Endothelial cell of umbilical vein (primary cell): Measurements from ENCODE around the gene CFAP69. TPM values are rescaled to one million over a fixed set of nuclear protein-coding genes. Genes with fewer than 3 reads are reported as not detected.

Experiments
- BruUV-seq: library from RNA; stranded (reverse); fragments of 400-500 nt; replicated peaks from 2 replicates; lab custom pipeline; 2021; lab: Mats Ljungman, UMichigan
- CTCF ChIA-PET: fragments of 300-600, 350-600 bp; sonication (Branson Sonifier 250); formaldehyde crosslinking; loops from one replicate; lab custom pipeline; 2021; ENCODE audit warnings: antibody characterized with exemption, inconsistent platforms; lab: Charles Lee
- POLR2A ChIA-PET: fragments of 300-600, 350-600 bp; sonication (Branson Sonifier 250); formaldehyde crosslinking; loops from one replicate; lab custom pipeline; 2021; ENCODE audit warnings: antibody characterized with exemption, inconsistent platforms; lab: Charles Lee
- DNase-seq: peaks from one replicate; pipeline ENCODE4 v3.0.0-alpha.2; 2011; ENCODE audit warnings: low read depth, low spot score
- FAIRE-seq: peaks from 2 replicates; lab custom pipeline; 2011; peaks lifted over from hg19 to GRCh38; lab: Jason Lieb, UNC
- H2AFZ ChIP-seq: 2 replicates; pipeline ENCODE4 v1.6.0; 2012; ENCODE audit warnings: low read depth, low read length, control low read depth, inconsistent platforms
- H3K27ac ChIP-seq: 2 replicates; pipeline ENCODE4 v1.5.1; 2011; ENCODE audit warnings: low read depth, mild to moderate bottlenecking, control low read depth, low read length, moderate library complexity; ENCODE audit not compliant: insufficient read depth
- H3K27me3 ChIP-seq, 2 experiments: 2 replicates each; pipeline versions ENCODE4 v1.6.0 to v1.6.1; 2011; ENCODE audit warnings: low read length in 2 of 2, mixed read lengths in 1 of 2; ENCODE audit not compliant: control insufficient read depth in 2 of 2, insufficient read depth in 2 of 2
- H3K36me3 ChIP-seq, 2 experiments: 2 replicates in 1 of 2; 3 replicates in 1 of 2; pipeline ENCODE4 v1.5.1; 2011; ENCODE audit warnings: low read length in 2 of 2, mild to moderate bottlenecking in 1 of 2, moderate library complexity in 1 of 2; ENCODE audit not compliant: control insufficient read depth in 2 of 2, insufficient read depth in 2 of 2; ENCODE audit errors: extremely low read depth in 1 of 2
- H3K4me1 ChIP-seq: 3 replicates; pipeline ENCODE4 v1.5.1; 2011; ENCODE audit warnings: mild to moderate bottlenecking, low read length; ENCODE audit not compliant: control insufficient read depth, insufficient read depth; ENCODE audit errors: extremely low read depth
- H3K4me2 ChIP-seq: 2 replicates; pipeline ENCODE4 v1.6.1; 2011; ENCODE audit warnings: low read length, control low read depth, mixed read lengths; ENCODE audit not compliant: insufficient read depth
- H3K4me3 ChIP-seq, 3 experiments: fragments of 200-600 bp in 1 of 3; sonication (generic), shearing (Covaris generic) in 1 of 3; replicated peaks in 1 of 3; 2 replicates each; pipeline ENCODE4 v1.5.1; 2011 to 2016; ENCODE audit warnings: control low read depth in 3 of 3, low read length in 3 of 3, mild to moderate bottlenecking in 2 of 3, inconsistent platforms in 1 of 3, low read depth in 1 of 3, moderate library complexity in 1 of 3; ENCODE audit not compliant: insufficient read depth in 1 of 3
- H3K79me2 ChIP-seq: 2 replicates; pipeline ENCODE4 v1.6.0; 2012; ENCODE audit warnings: low read length, inconsistent platforms; ENCODE audit not compliant: control insufficient read depth, insufficient read depth
- H3K9ac ChIP-seq: replicated peaks from 2 replicates; pipeline ENCODE3; 2011; ENCODE audit warnings: low read length, control low read depth; ENCODE audit not compliant: insufficient read depth; ENCODE audit errors: extremely low read depth
- H3K9me1 ChIP-seq: replicated peaks from 3 replicates; pipeline ENCODE4 v1.6.0; 2011; ENCODE audit warnings: mild to moderate bottlenecking, low read length; ENCODE audit not compliant: control insufficient read depth, insufficient read depth; ENCODE audit errors: extremely low read depth
- H3K9me3 ChIP-seq: replicated peaks from 2 replicates; pipeline ENCODE4 v1.5.1; 2012; ENCODE audit warnings: low read length, inconsistent platforms; ENCODE audit not compliant: control insufficient read depth, insufficient read depth
- H4K20me1 ChIP-seq: replicated peaks from 2 replicates; pipeline ENCODE3; 2011; ENCODE audit warnings: mild to moderate bottlenecking, low read length; ENCODE audit not compliant: control insufficient read depth, insufficient read depth; ENCODE audit errors: extremely low read depth
- EZH2 ChIP-seq: IDR thresholded peaks from 2 replicates; pipeline ENCODE4 v1.6.1; 2012; ENCODE audit warnings: borderline replicate concordance, low read depth, mild to moderate bottlenecking, moderate library complexity, low read length, inconsistent platforms; ENCODE audit not compliant: severe bottlenecking
- FOS ChIP-seq: IDR thresholded peaks from 2 replicates; pipeline ENCODE4 v1.6.1; 2011; ENCODE audit warnings: mild to moderate bottlenecking, low read length, moderate library complexity, borderline replicate concordance; ENCODE audit not compliant: insufficient read depth
- GATA2 ChIP-seq: IDR thresholded peaks from 2 replicates; pipeline ENCODE4 v1.7.0; 2011; ENCODE audit warnings: low read depth, mild to moderate bottlenecking, moderate library complexity, mixed read lengths, low read length; ENCODE audit not compliant: insufficient read length, insufficient read depth
- JUN ChIP-seq: IDR thresholded peaks from 2 replicates; pipeline ENCODE4 v1.6.1; 2011; ENCODE audit warnings: borderline replicate concordance, low read depth; ENCODE audit not compliant: insufficient read length, insufficient read depth
- MYC ChIP-seq: IDR thresholded peaks from one replicate; pipeline ENCODE4 v1.6.1; 2011; ENCODE audit warnings: mild to moderate bottlenecking, low read depth, low read length
- POLR2A ChIP-seq: IDR thresholded peaks from 2 replicates; pipeline ENCODE4 v1.6.1; 2012; ENCODE audit warnings: low read depth, mild to moderate bottlenecking, control low read depth, low read length
- POLR2AphosphoS5 ChIP-seq: IDR thresholded peaks from 2 replicates; pipeline ENCODE4 v1.6.1; 2012; ENCODE audit warnings: low read depth, mild to moderate bottlenecking, control low read depth, low read length, moderate library complexity; ENCODE audit not compliant: insufficient read depth
- dilution Hi-C: fragments of 300-500 bp; cut with MboI; formaldehyde crosslinking; loops from one replicate; pipeline ENCODE4 v1.15.0; 2019; ENCODE audit warnings: low sequenced_read_pairs; ENCODE audit not compliant: extremely low pct_ligation_motif_present
- intact Hi-C: fragments of 100-400 bp; cut with micrococcal nuclease; formaldehyde crosslinking; loops from one replicate; pipeline ENCODE4 v1.10.0; 2022
- polyA plus RNA-seq, 4 experiments: library from polyadenylated mRNA; depleted of rRNA in 3 of 4; stranded (reverse) in 3 of 4; unstranded in 1 of 4; fragments of >200 nt; gene quantifications; 2 replicates each; pipeline versions ENCODE4 v1.2.1 to v1.2.3, GENCODE V29; 2011 to 2012; ENCODE audit warnings: missing spikeins in 1 of 4
- total RNA-seq: library from RNA; stranded (reverse); gene quantifications from 2 replicates; pipeline ENCODE4 v1.2.3, GENCODE V29; 2021
- TF ChIP-seq, protein P1 (sequence below), 2 donors: IDR thresholded peaks; 1 replicate in 1 of 2; 2 replicates in 1 of 2; pipeline ENCODE4 v1.5.1; 2011; ENCODE audit warnings: low read length in 2 of 2, mild to moderate bottlenecking in 2 of 2, moderate library complexity in 2 of 2, control low read depth in 1 of 2, inconsistent platforms in 1 of 2, low read depth in 1 of 2; ENCODE audit not compliant: insufficient read depth in 1 of 2; ENCODE audit errors: extremely low read depth in 1 of 2
- TF ChIP-seq, protein P2 (sequence below): IDR thresholded peaks from 2 replicates; pipeline ENCODE4 v1.6.1; 2011; ENCODE audit not compliant: insufficient read depth, insufficient read length

CFAP69 gene
- total and polyA plus RNA-seq, 2 donors (not counting 3 experiments of a cell fraction or from before 2014, with no cell fraction given), result 0.81 to 4.4 TPM

DNA sequence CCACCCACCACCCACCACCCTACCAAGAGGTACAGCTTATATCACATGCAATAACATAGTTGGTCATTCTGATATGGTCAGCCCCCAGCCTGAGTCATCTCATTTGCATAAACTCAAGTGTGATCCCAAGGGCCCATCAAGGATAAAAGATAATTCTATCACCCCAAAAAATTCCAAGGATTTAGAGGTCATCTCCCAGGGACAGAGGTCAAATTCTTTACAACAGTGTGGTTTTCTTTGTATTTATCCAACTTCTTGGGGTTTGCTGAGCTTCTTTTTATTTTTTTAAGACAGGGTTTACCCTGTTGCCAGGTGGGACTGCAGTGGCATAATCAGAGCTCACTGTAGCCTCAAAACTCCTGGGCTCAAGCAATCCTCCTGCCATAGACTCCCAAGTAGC is 92.1 kb downstream of the CFAP69 start:
- FAIRE-seq, result no peak
- DNase-seq, result no peak
- Histone ChIP-seq H3K9me1 (no peaks in the 10 kb centered on the region), H4K20me1 (no peaks in the 10 kb centered on the region), H3K4me1 (no peaks in the 10 kb centered on the region), H3K4me2 (no peak overlapping the region), H3K79me2 (no peaks in the 10 kb centered on the region), H3K9ac (no peak overlapping the region), H3K9me3 (no peaks in the 10 kb centered on the region), H3K27me3 (peaks cover 4% of the 10 kb centered on the region in 2 experiments), H3K4me3 (no peak overlapping the region), H3K36me3 (no peaks in the 10 kb centered on the region), H3K27ac (no peak overlapping the region), H2AFZ (no peak overlapping the region)
- BruUV-seq, result no TSS peak
- ChIA-PET POLR2A (no interaction called here), CTCF (interaction anchor here (1.2 to 1.7 kb wide), 2 partner anchors 9 to 91 kb away, joined by 4 to 9 read pairs; partner anchors contain the start of gene GTPBP10)
- dilution Hi-C loops (no loop called here), intact Hi-C loops (no loop called here)
- no peak for TF ChIP-seq MYC
- no peak for TF ChIP-seq POLR2AphosphoS5
- no peak for TF ChIP-seq GATA2
- TF ChIP-seq, protein P1, sequence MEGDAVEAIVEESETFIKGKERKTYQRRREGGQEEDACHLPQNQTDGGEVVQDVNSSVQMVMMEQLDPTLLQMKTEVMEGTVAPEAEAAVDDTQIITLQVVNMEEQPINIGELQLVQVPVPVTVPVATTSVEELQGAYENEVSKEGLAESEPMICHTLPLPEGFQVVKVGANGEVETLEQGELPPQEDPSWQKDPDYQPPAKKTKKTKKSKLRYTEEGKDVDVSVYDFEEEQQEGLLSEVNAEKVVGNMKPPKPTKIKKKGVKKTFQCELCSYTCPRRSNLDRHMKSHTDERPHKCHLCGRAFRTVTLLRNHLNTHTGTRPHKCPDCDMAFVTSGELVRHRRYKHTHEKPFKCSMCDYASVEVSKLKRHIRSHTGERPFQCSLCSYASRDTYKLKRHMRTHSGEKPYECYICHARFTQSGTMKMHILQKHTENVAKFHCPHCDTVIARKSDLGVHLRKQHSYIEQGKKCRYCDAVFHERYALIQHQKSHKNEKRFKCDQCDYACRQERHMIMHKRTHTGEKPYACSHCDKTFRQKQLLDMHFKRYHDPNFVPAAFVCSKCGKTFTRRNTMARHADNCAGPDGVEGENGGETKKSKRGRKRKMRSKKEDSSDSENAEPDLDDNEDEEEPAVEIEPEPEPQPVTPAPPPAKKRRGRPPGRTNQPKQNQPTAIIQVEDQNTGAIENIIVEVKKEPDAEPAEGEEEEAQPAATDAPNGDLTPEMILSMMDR (IDR thresholded peaks at IDR 0.05; ENCODE audit: extremely low read depth in 1 of 2, insufficient read depth in 1 of 2, low read depth in 1 of 2, low read length in 2 of 2), result no peak
- TF ChIP-seq EZH2, result no peak
- no peak for TF ChIP-seq POLR2A
- TF ChIP-seq FOS, result no peak
- TF ChIP-seq JUN, result no peak
- TF ChIP-seq, protein P2, sequence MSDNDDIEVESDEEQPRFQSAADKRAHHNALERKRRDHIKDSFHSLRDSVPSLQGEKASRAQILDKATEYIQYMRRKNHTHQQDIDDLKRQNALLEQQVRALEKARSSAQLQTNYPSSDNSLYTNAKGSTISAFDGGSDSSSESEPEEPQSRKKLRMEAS, result no peak
